ENCODE data around the gene PARD6G.
"Not testable (repeated sequence)": the region's sequence is repeated elsewhere in the genome, so short reads cannot be mapped to it uniquely, and the experiment has no call there.

The PARD6G gene

GRCh38 chr18:80229766-80230745 lies 17.3 kb downstream of the PARD6G start:
- 95% methylated on average over 21 of the region's 22 CpGs for WGBS, 2 experiments (ENCODE audit: insufficient coverage in 2 of 2)

GRCh38 chr18:80229363-80229762 lies 18.0 kb downstream of the PARD6G start:
- WGBS, 2 experiments (ENCODE audit: insufficient coverage in 2 of 2): 85 to 100% methylated on average over 2 to 3 of the region's 3 CpGs
- no peak overlapping the region for H3K27ac ChIP-seq (ENCODE audit: low read depth, low read length, severe bottlenecking)
- peaks cover 6% of the 10 kb centered on the region for H3K36me3 ChIP-seq (ENCODE audit: control insufficient read depth, insufficient read depth, low read length)
- no peaks in the 10 kb centered on the region for H3K9me3 ChIP-seq (ENCODE audit: control insufficient read depth, low read length)
- H3K4me1 ChIP-seq (ENCODE audit: control insufficient read depth, insufficient read depth, low read length, poor library complexity, severe bottlenecking): no peaks in the 10 kb centered on the region
- no peak overlapping the region for H3K4me3 ChIP-seq (ENCODE audit: extremely low read depth, insufficient read depth, low read length, poor library complexity, severe bottlenecking)

More at GRCh38 chr18:80229766-80230745, 17.3 kb downstream of the PARD6G start:
- H3K9me3 ChIP-seq (ENCODE audit: control insufficient read depth, low read length): no peaks in the 10 kb centered on the region
- H3K27ac ChIP-seq (ENCODE audit: low read depth, low read length, severe bottlenecking): no peak overlapping the region
- H3K4me3 ChIP-seq (ENCODE audit: extremely low read depth, insufficient read depth, low read length, poor library complexity, severe bottlenecking): no peak overlapping the region
- H3K4me1 ChIP-seq (ENCODE audit: control insufficient read depth, insufficient read depth, low read length, poor library complexity, severe bottlenecking): no peaks in the 10 kb centered on the region
- H3K36me3 ChIP-seq (ENCODE audit: control insufficient read depth, insufficient read depth, low read length): peaks cover 6% of the 10 kb centered on the region

GRCh38 chr18:80228051-80228848 lies 19.1 kb downstream of the PARD6G start:
- 90 to 93% methylated on average over 13 to 15 of the region's 18 CpGs for WGBS, 2 experiments (ENCODE audit: insufficient coverage in 2 of 2)
- Histone ChIP-seq H3K27ac (ENCODE audit: low read depth, low read length, severe bottlenecking) (no peak overlapping the region), H3K36me3 (ENCODE audit: control insufficient read depth, insufficient read depth, low read length) (peaks cover 6% of the 10 kb centered on the region), H3K9me3 (ENCODE audit: control insufficient read depth, low read length) (no peaks in the 10 kb centered on the region), H3K4me1 (ENCODE audit: control insufficient read depth, insufficient read depth, low read length, poor library complexity, severe bottlenecking) (peaks cover 4% of the 10 kb centered on the region), H3K4me3 (ENCODE audit: extremely low read depth, insufficient read depth, low read length, poor library complexity, severe bottlenecking) (no peak overlapping the region)

- WGBS, 2 experiments (ENCODE audit: insufficient coverage in 2 of 2): 83 to 89% methylated on average over 4 of the region's 5 CpGs
- H3K4me3 ChIP-seq (ENCODE audit: extremely low read depth, insufficient read depth, low read length, poor library complexity, severe bottlenecking): no peak overlapping the region
These were observed 19.8 kb downstream of the PARD6G start for GRCh38 chr18:80227472-80227871.

GRCh38 chr18:80225685-80226084 lies 21.6 kb downstream of the PARD6G start:
- H3K4me1 ChIP-seq (ENCODE audit: control insufficient read depth, insufficient read depth, low read length, poor library complexity, severe bottlenecking): peaks cover 4% of the 10 kb centered on the region
- no peaks in the 10 kb centered on the region for H3K9me3 ChIP-seq (ENCODE audit: control insufficient read depth, low read length)
- no CpG with 5 or more reads among the region's 4 CpGs for WGBS, 2 experiments (ENCODE audit: insufficient coverage in 2 of 2)
- no peak overlapping the region for H3K27ac ChIP-seq (ENCODE audit: low read depth, low read length, severe bottlenecking)
- peaks cover 6% of the 10 kb centered on the region for H3K36me3 ChIP-seq (ENCODE audit: control insufficient read depth, insufficient read depth, low read length)
- no peak overlapping the region for H3K4me3 ChIP-seq (ENCODE audit: extremely low read depth, insufficient read depth, low read length, poor library complexity, severe bottlenecking)

More at GRCh38 chr18:80227472-80227871, 19.8 kb downstream of the PARD6G start:
- Histone ChIP-seq H3K27ac (ENCODE audit: low read depth, low read length, severe bottlenecking) (no peak overlapping the region), H3K9me3 (ENCODE audit: control insufficient read depth, low read length) (no peaks in the 10 kb centered on the region), H3K36me3 (ENCODE audit: control insufficient read depth, insufficient read depth, low read length) (peaks cover 6% of the 10 kb centered on the region), H3K4me1 (ENCODE audit: control insufficient read depth, insufficient read depth, low read length, poor library complexity, severe bottlenecking) (peaks cover 4% of the 10 kb centered on the region)

- 80 to 90% methylated on average over 2 to 3 of the region's 4 CpGs for WGBS, 2 experiments (ENCODE audit: insufficient coverage in 2 of 2)
- peaks cover 4% of the 10 kb centered on the region for H3K4me1 ChIP-seq (ENCODE audit: control insufficient read depth, insufficient read depth, low read length, poor library complexity, severe bottlenecking)
- no peaks in the 10 kb centered on the region for H3K9me3 ChIP-seq (ENCODE audit: control insufficient read depth, low read length)
- H3K36me3 ChIP-seq (ENCODE audit: control insufficient read depth, insufficient read depth, low read length): no peaks in the 10 kb centered on the region
- no peak overlapping the region for H3K4me3 ChIP-seq (ENCODE audit: extremely low read depth, insufficient read depth, low read length, poor library complexity, severe bottlenecking)
- no peak overlapping the region for H3K27ac ChIP-seq (ENCODE audit: low read depth, low read length, severe bottlenecking)
These were observed 23.6 kb downstream of the PARD6G start for GRCh38 chr18:80223581-80224148.

GRCh38 chr18:80219488-80219887 lies 27.8 kb downstream of the PARD6G start:
- H3K27ac ChIP-seq (ENCODE audit: low read depth, low read length, severe bottlenecking); H3K4me1 ChIP-seq (ENCODE audit: control insufficient read depth, insufficient read depth, low read length, poor library complexity, severe bottlenecking); H3K9me3 ChIP-seq (ENCODE audit: control insufficient read depth, low read length); H3K36me3 ChIP-seq (ENCODE audit: control insufficient read depth, insufficient read depth, low read length); H3K4me3 ChIP-seq (ENCODE audit: extremely low read depth, insufficient read depth, low read length, poor library complexity, severe bottlenecking): not testable (repeated sequence)
- 100% methylated on average over 4 of the region's 4 CpGs for WGBS, 2 experiments (ENCODE audit: insufficient coverage in 2 of 2)

GRCh38 chr18:80218341-80219227 lies 28.7 kb downstream of the PARD6G start:
- no peak overlapping the region for H3K27ac ChIP-seq (ENCODE audit: low read depth, low read length, severe bottlenecking)
- no peaks in the 10 kb centered on the region for H3K4me1 ChIP-seq (ENCODE audit: control insufficient read depth, insufficient read depth, low read length, poor library complexity, severe bottlenecking)
- H3K4me3 ChIP-seq (ENCODE audit: extremely low read depth, insufficient read depth, low read length, poor library complexity, severe bottlenecking): no peak overlapping the region
- WGBS, 2 experiments (ENCODE audit: insufficient coverage in 2 of 2): 95 to 96% methylated on average over 7 to 10 of the region's 10 CpGs
- no peaks in the 10 kb centered on the region for H3K36me3 ChIP-seq (ENCODE audit: control insufficient read depth, insufficient read depth, low read length)
- H3K9me3 ChIP-seq (ENCODE audit: control insufficient read depth, low read length): no peaks in the 10 kb centered on the region

GRCh38 chr18:80213182-80213581 lies 34.1 kb downstream of the PARD6G start:
- 100% methylated on average over 1 of the region's 2 CpGs; no CpG with 5 or more reads in 1 of the 2 experiments for WGBS, 2 experiments (ENCODE audit: insufficient coverage in 2 of 2)
- Histone ChIP-seq H3K4me3 (ENCODE audit: extremely low read depth, insufficient read depth, low read length, poor library complexity, severe bottlenecking) (no peak overlapping the region), H3K9me3 (ENCODE audit: control insufficient read depth, low read length) (no peaks in the 10 kb centered on the region), H3K4me1 (ENCODE audit: control insufficient read depth, insufficient read depth, low read length, poor library complexity, severe bottlenecking) (peaks cover 11% of the 10 kb centered on the region), H3K36me3 (ENCODE audit: control insufficient read depth, insufficient read depth, low read length) (no peaks in the 10 kb centered on the region), H3K27ac (ENCODE audit: low read depth, low read length, severe bottlenecking) (no peak overlapping the region)
